NCI-H1436 treated with DMSO at 0.1 percent for 48 hours (cell line): ENCODE results near the gene SESN3.

ENCODE experiments used
- DNase-seq: peaks from one replicate; lab custom pipeline; 2025; lab: John Stamatoyannopoulos, UW

The SESN3 gene

GRCh38 chr11:95119361-95120060 is 111.5 kb downstream of the SESN3 start:
- DNase-seq = no peak

- DNase-seq = no peak
Observed at GRCh38 chr11:95115597-95115996, 115.4 kb downstream of the SESN3 start.
